Endothelial cell of umbilical vein (primary cell): Measurements from ENCODE around the gene TSEN54.

Source experiments
- CTCF ChIP-seq, 2 donors: IDR thresholded peaks; 1 replicate in 1 of 2; 2 replicates in 1 of 2; pipeline ENCODE4 v1.5.1; 2011; ENCODE audit warnings: low read length in 2 of 2, mild to moderate bottlenecking in 2 of 2, moderate library complexity in 2 of 2, control low read depth in 1 of 2, inconsistent platforms in 1 of 2, low read depth in 1 of 2; ENCODE audit not compliant: insufficient read depth in 1 of 2; ENCODE audit errors: extremely low read depth in 1 of 2
- EZH2 ChIP-seq: IDR thresholded peaks from 2 replicates; pipeline ENCODE4 v1.6.1; 2012; ENCODE audit warnings: borderline replicate concordance, low read depth, mild to moderate bottlenecking, moderate library complexity, low read length, inconsistent platforms; ENCODE audit not compliant: severe bottlenecking
- MAX ChIP-seq: IDR thresholded peaks from 2 replicates; pipeline ENCODE4 v1.6.1; 2011; ENCODE audit not compliant: insufficient read depth, insufficient read length
- MYC ChIP-seq: IDR thresholded peaks from one replicate; pipeline ENCODE4 v1.6.1; 2011; ENCODE audit warnings: mild to moderate bottlenecking, low read depth, low read length
- POLR2A ChIP-seq: IDR thresholded peaks from 2 replicates; pipeline ENCODE4 v1.6.1; 2012; ENCODE audit warnings: low read depth, mild to moderate bottlenecking, control low read depth, low read length
- POLR2AphosphoS5 ChIP-seq: IDR thresholded peaks from 2 replicates; pipeline ENCODE4 v1.6.1; 2012; ENCODE audit warnings: low read depth, mild to moderate bottlenecking, control low read depth, low read length, moderate library complexity; ENCODE audit not compliant: insufficient read depth

DNA sequence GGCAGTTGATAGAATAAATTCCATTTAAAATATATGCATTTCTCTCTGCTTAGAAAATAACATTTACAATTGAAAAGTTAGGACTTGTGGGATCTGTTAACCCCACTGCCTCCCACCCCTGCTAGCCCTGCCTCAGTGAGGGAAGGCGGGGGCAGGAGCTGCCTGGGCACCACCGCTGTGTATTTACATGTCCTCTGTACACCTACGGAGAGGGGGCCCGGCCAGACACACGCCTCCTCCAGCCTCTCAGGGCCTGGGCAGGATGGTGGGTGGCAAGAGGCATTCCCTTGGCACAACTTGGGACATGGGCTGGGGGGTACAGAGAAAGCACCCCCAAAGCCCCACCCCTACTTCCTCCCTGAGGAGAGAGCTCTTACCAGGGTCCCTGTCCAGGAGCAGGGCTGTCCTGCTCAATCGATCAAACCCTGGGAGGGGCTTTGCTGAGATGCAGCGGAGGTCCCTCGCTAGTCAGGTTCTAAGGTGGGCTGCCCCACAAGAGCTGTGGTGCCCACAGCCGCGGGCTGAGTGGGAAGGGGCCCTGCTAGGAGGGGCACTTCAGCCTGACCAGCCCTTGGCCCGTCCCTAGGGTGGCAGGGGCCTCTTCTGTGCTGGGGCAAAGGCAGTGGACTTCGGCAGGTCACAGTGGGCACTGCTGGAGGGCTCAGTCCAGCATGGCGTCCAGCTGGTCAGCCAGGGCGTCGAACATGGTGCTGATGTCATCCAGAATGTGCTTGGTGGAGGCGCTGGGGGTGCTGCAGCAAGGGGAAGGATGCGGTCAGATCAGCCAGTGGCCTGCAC, 15.7 kb upstream of the TSEN54 start:
- TF ChIP-seq CTCF (IDR thresholded peaks at IDR 0.05; ENCODE audit: extremely low read depth in 1 of 2, insufficient read depth in 1 of 2, low read depth in 1 of 2, low read length in 2 of 2), result no peak
- no peak for TF ChIP-seq POLR2A
- TF ChIP-seq POLR2AphosphoS5, result no peak
- no peak for TF ChIP-seq MYC
- no peak for TF ChIP-seq EZH2
- TF ChIP-seq MAX, result no peak
